GM19328 (cell line): ENCODE measurements around the gene HMGXB3.
"Not testable (repeated sequence)": the region's sequence is repeated elsewhere in the genome, so short reads cannot be mapped to it uniquely, and the experiment has no call there.

Experiments used
- ATAC-seq: cut with Tn5 transposase; IDR thresholded peaks from one replicate; pipeline ENCODE4 v1.9.1; 2021; ENCODE audit warnings: mild to moderate bottlenecking, moderate library complexity; ENCODE audit not compliant: unreplicated experiment

The HMGXB3 gene

GRCh38 chr5:150084754-150085153 lies 84.2 kb downstream of the HMGXB3 start:
- ATAC-seq: not testable (repeated sequence)

GRCh38 chr5:150085191-150085912 lies 84.8 kb downstream of the HMGXB3 start:
- no peak for ATAC-seq

- ATAC-seq: no peak
Observed at GRCh38 chr5:150085950-150086715, 85.6 kb downstream of the HMGXB3 start, which contains the start of gene CSF1R. Gene CSF1R, minus strand, starts transcription at chr5:150086554. Its CDS starts 127 bp downstream, at chr5:150086427.

- ATAC-seq: no peak
Observed at GRCh38 chr5:150092159-150092787, 91.7 kb downstream of the HMGXB3 start.

GRCh38 chr5:150097152-150097551 lies 96.6 kb downstream of the HMGXB3 start:
- no peak for ATAC-seq

GRCh38 chr5:150101023-150101422 lies 100.5 kb downstream of the HMGXB3 start:
- no peak for ATAC-seq
